ENCODE results near the gene HSD17B1. TPM values are rescaled to one million over a fixed set of nuclear protein-coding genes. Genes with fewer than 3 reads are reported as not detected.

HSD17B1 gene
- total RNA-seq, 4 donors from 2014 or later: 0.33 to 0.66 (median 0.47) TPM; not detected in 1

- in situ Hi-C loops (cut with MboI; ENCODE audit: low sequenced_read_pairs in 4 of 4) (no loop called here), intact Hi-C loops (cut with DNase I; ENCODE audit: low total_unique reads) (no loop called here)
- Histone ChIP-seq H3K4me1 (peaks cover 0 to 19% of the 10 kb centered on the region in 2 donors), H3K9me3 (no peaks in the 10 kb centered on the region), H3K27me3 (no peaks in the 10 kb centered on the region), H3K4me3 (no peak overlapping the region), H3K36me3 (peaks cover 0 to 14% of the 10 kb centered on the region in 2 donors), H3K27ac (no peak overlapping the region)
- ATAC-seq: no peak
- no peak for DNase-seq
- no peak for TF ChIP-seq POLR2A (IDR thresholded peaks at IDR 0.05)
- TF ChIP-seq CTCF (IDR thresholded peaks at IDR 0.05 in 4 of 5, conservative IDR thresholded peaks at IDR 0.05 in 1 of 5): no peak
These were observed 5.7 kb upstream of the HSD17B1 start for GRCh38 chr17:42547001-42547461.

- no peak overlapping the region for H3K27ac ChIP-seq
- H3K36me3 ChIP-seq: peaks cover 0 to 7% of the 10 kb centered on the region in 2 donors
- no peaks in the 10 kb centered on the region for H3K27me3 ChIP-seq
- ATAC-seq (no peak), DNase-seq (no peak)
- in situ Hi-C loops (cut with MboI; ENCODE audit: low sequenced_read_pairs in 4 of 4) (no loop called here), intact Hi-C loops (cut with DNase I; ENCODE audit: low total_unique reads) (no loop called here)
- peaks cover 0 to 19% of the 10 kb centered on the region in 2 donors for H3K4me1 ChIP-seq
- no peak for TF ChIP-seq POLR2A (IDR thresholded peaks at IDR 0.05)
- no peak for TF ChIP-seq CTCF (IDR thresholded peaks at IDR 0.05 in 4 of 5, conservative IDR thresholded peaks at IDR 0.05 in 1 of 5)
- no peaks in the 10 kb centered on the region for H3K9me3 ChIP-seq
- H3K4me3 ChIP-seq: no peak overlapping the region
These were observed 5.0 kb upstream of the HSD17B1 start for GRCh38 chr17:42547698-42548069.

- intact Hi-C loops (cut with DNase I; ENCODE audit: low total_unique reads) (no loop called here), in situ Hi-C loops (cut with MboI; ENCODE audit: low sequenced_read_pairs in 4 of 4) (no loop called here)
- no peak for TF ChIP-seq POLR2A (IDR thresholded peaks at IDR 0.05)
- TF ChIP-seq CTCF (IDR thresholded peaks at IDR 0.05 in 4 of 5, conservative IDR thresholded peaks at IDR 0.05 in 1 of 5): no peak
- DNase-seq (no peak), ATAC-seq (no peak)
- Histone ChIP-seq H3K27ac (no peak overlapping the region), H3K36me3 (peaks cover 0 to 2% of the 10 kb centered on the region in 2 donors), H3K4me3 (peak overlapping the region in 1 of 4 donors; percentile 16), H3K4me1 (peaks cover 0 to 13% of the 10 kb centered on the region in 2 donors), H3K27me3 (no peaks in the 10 kb centered on the region), H3K9me3 (no peaks in the 10 kb centered on the region)
These were observed 4.5 kb upstream of the HSD17B1 start for GRCh38 chr17:42548070-42548837.

GRCh38 chr17:42548993-42549755, 3.5 kb upstream of the HSD17B1 start:
- no peak for ATAC-seq
- no peak overlapping the region for H3K4me3 ChIP-seq
- no peak for DNase-seq
- H3K27me3 ChIP-seq: no peaks in the 10 kb centered on the region
- in situ Hi-C loops (cut with MboI; ENCODE audit: low sequenced_read_pairs in 4 of 4) (no loop called here), intact Hi-C loops (cut with DNase I; ENCODE audit: low total_unique reads) (no loop called here)
- no peak overlapping the region for H3K27ac ChIP-seq
- H3K4me1 ChIP-seq: peaks cover 4 to 12% of the 10 kb centered on the region in 2 donors
- H3K36me3 ChIP-seq: no peaks in the 10 kb centered on the region
- no peaks in the 10 kb centered on the region for H3K9me3 ChIP-seq
- TF ChIP-seq CTCF (IDR thresholded peaks at IDR 0.05 in 4 of 5, conservative IDR thresholded peaks at IDR 0.05 in 1 of 5) (no peak), POLR2A (IDR thresholded peaks at IDR 0.05) (no peak)
